Measurements from ENCODE around the gene PIK3CB.
"Not testable (repeated sequence)": the region's sequence is repeated elsewhere in the genome, so short reads cannot be mapped to it uniquely, and the experiment has no call there.

The PIK3CB gene

GRCh38 chr3:138680974-138681373 lies 153.8 kb downstream of the PIK3CB start:
- DNase-seq (ENCODE audit: low read depth) = not testable (repeated sequence)

DNA sequence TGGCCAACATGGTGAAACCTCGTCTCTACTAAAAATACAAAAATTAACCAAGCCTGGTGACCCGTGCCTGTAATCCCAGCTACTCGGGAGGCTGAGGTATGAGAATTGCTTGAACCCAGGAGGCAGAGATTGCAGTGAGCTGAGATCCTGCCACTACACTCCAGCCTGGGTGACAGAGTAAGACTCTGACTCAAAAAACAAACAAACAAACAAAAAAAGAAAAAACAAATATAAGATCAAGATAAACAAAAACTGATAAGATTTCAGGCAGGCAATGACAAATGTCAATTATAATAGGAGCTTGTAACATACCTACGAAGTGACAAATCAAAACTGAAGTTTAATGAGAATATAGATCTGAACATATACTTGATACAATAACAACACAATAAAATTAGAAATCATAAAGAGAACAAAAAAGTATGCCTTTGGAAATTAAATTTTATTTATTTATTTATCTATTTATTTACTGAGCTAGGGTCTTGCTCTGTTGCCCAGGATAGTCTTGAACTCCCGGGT lies 155.8 kb downstream of the PIK3CB start:
- no peak for DNase-seq (ENCODE audit: low read depth)

GRCh38 chr3:138678086-138678485 lies 156.6 kb downstream of the PIK3CB start:
- no peak for DNase-seq (ENCODE audit: low read depth)

GRCh38 chr3:138675393-138675792 lies 159.3 kb downstream of the PIK3CB start:
- no peak for DNase-seq (ENCODE audit: low read depth)

- DNase-seq (ENCODE audit: low read depth) = no peak
Measured at GRCh38 chr3:138673641-138674530, 160.8 kb downstream of the PIK3CB start.

DNA sequence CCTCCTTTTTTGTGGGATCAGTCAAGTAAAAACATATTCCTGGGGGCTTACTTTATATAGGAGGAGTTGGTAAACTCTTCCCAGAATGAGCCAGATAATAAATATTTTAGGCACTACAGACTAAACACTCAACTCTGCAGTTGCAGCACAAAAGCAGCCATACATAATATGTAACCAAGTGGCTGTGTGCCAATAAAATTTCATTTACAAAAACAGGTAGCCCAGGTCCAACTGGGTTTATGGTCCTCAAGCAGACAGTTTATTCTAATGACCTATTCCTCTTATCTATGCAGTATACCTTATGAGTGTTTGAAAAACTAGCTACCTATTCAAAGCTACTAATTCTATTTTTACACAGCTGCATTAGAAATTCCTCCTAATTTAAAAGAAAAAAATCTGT lies 164.3 kb downstream of the PIK3CB start:
- DNase-seq (ENCODE audit: low read depth) = no peak

- DNase-seq (ENCODE audit: low read depth) = no peak
Measured at GRCh38 chr3:138668107-138668506, 166.6 kb downstream of the PIK3CB start.

DNA sequence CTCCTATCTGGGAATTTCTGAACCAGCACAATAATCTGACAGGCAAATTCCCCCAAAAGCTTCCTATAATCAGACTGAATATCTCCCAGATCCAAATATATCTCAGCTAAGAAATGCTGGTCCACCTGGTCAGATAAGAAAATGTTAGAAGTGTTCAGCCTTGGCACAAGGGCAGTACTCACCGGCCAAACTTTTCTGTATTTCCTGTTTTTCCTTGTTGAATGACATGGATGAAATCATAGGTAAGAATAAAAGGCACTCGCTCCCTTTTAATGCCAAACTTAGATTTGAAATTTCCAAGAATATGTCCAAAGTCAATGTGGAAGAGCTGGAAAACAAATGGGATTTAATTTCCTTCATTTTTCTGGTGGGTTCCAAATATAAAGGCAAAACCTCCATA lies 177.2 kb downstream of the PIK3CB start:
- no peak for DNase-seq (ENCODE audit: low read depth)

GRCh38 chr3:138653567-138653966 lies 181.2 kb downstream of the PIK3CB start:
- DNase-seq (ENCODE audit: low read depth) = no peak

GRCh38 chr3:138649134-138649533 lies 185.6 kb downstream of the PIK3CB start:
- DNase-seq (ENCODE audit: low read depth) = no peak

- DNase-seq (ENCODE audit: low read depth) = no peak
Measured at GRCh38 chr3:138646513-138646912, 188.2 kb downstream of the PIK3CB start.

GRCh38 chr3:138646008-138646407 lies 188.7 kb downstream of the PIK3CB start:
- DNase-seq (ENCODE audit: low read depth) = no peak

DNA sequence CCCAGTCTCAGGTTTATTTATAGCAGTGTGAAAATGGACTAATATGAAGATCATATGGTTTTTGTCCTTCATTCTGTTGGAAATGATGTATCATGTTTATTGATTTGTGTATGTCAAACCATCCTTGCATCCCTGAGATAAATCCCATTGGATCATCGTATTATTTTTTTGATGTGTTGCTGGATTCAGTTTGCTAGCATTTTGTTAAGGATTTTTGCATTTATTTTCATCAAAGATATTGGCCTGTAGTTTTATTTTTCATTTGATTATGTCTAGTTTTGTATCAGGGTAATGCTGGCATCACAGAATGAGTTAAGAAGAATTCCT lies 191.8 kb downstream of the PIK3CB start:
- no peak for DNase-seq (ENCODE audit: low read depth)

GRCh38 chr3:138642226-138642926 lies 192.4 kb downstream of the PIK3CB start:
- DNase-seq (ENCODE audit: low read depth) = no peak

GRCh38 chr3:138640537-138640936 lies 194.2 kb downstream of the PIK3CB start:
- no peak for DNase-seq (ENCODE audit: low read depth)

DNA sequence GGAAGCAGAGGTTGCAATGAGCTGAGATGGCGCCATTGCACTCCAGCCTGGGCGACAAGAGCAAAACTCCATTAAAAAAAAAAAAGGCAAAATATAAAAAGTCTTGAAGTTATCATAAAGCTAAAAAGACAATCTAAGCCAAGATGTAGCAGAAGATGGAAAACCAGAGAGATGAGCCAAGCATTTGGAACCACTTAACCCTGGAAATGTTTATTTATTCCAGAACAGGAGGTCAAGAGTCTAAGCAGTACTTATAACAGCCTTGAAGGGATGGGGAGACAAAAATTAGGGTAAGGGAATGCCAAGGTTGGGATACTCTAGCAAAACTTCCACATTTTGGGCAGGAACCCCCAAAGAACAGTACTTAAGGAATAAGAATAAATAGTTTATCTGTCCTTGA lies 196.1 kb downstream of the PIK3CB start:
- no peak for DNase-seq (ENCODE audit: low read depth)

DNA sequence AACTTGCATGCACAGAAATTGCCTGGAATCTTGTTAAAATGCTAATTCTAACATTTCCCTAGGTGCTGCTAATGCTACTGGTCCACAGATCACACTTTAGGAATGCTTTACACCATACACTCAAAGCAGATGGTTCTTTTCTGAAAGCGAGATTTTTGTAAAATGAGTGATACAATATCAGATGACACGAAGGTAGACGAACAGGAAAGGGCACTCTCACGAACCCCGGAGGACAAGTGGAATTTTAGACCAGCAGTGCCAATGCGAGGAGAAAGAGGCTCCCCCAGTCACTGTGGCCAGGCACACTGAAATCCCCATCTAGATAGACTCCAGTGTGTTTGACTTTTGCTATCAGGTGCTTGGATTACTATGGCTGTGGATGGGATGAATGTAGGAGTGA lies 205.2 kb downstream of the PIK3CB start:
- DNase-seq (ENCODE audit: low read depth) = no peak

- peak; percentile 31 for DNase-seq (ENCODE audit: low read depth)
Measured at GRCh38 chr3:138625707-138626365, 208.9 kb downstream of the PIK3CB start.

GRCh38 chr3:138624518-138624917 lies 210.2 kb downstream of the PIK3CB start:
- DNase-seq (ENCODE audit: low read depth) = no peak

DNA sequence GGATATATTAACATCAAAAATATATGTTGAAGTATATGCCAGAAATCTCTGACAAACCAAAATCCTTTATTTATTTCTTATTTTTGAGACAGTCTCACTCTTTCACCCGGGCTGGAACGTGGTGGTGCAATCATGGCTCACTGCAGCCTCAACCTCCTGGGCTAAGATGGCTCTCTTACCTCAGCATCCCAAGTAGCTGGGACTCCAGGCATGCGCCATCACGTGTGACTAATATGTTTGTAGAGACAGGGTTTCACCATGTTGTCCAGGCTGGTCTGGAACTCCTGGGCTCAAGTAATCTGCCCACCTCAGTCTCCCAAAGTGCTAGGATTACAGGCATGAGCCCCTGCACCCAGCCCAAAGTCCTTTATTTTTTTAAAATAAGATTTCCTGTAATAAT lies 214.3 kb downstream of the PIK3CB start:
- no peak for DNase-seq (ENCODE audit: low read depth)

DNA sequence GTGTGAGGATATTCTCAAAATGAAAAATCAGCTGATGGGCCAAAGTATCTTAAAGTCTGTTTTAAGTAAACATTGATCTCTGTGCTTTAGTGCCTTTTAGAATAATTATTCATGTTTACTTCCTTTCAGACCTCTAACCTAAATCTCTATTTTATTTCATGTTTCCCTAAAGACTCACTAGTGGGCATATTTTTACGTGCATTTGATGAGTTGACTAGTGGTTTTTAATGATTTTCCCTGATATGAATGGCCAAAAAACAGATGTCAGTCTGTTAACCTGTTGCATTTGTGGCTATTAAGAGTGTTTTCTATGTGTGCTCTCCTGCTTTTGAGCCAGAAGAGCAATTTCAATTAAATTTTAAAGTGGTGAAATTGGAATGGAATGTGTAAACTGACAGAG lies 219.3 kb downstream of the PIK3CB start:
- DNase-seq (ENCODE audit: low read depth) = no peak

DNA sequence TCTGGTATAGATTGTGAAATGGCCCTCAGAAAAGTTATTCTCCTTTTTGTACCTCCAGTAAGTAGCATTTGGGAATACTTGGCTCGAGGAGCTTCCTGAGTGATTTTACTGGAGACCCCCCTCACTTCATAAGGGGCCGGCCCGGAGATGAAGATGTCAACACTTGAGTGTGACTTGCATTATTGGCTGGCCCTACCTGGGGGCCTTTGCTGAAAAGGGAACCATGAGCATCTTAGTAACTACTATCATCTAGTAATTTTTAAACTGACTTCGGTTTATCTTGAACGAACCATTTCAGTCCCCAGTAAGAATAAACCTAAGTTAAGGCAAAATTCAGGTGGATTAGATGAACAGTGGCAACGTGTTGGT lies 224.8 kb downstream of the PIK3CB start:
- no peak for DNase-seq (ENCODE audit: low read depth)
